WTC11 (cell line): ENCODE measurements around the gene FHIT.

Experiments used
- ARID4B ChIP-seq: sonication (generic); formaldehyde crosslinking; IDR thresholded peaks from 2 replicates; pipeline ENCODE4 v1.8.0; 2023; ENCODE audit warnings: missing genetic modification reagents, mild to moderate bottlenecking, borderline replicate concordance
- ATF3 ChIP-seq: sonication (generic); formaldehyde crosslinking; conservative IDR thresholded peaks from 2 replicates; pipeline ENCODE4 v1.8.1; 2022; ENCODE audit warnings: mild to moderate bottlenecking, missing genetic modification reagents
- ETV6 ChIP-seq: sonication (generic); formaldehyde crosslinking; IDR thresholded peaks from 2 replicates; pipeline ENCODE4 v1.8.1; 2022; ENCODE audit warnings: mild to moderate bottlenecking, missing genetic modification reagents
- FOXP1 ChIP-seq: sonication (generic); formaldehyde crosslinking; IDR thresholded peaks from 2 replicates; pipeline ENCODE4 v1.8.0; 2022; ENCODE audit warnings: missing genetic modification reagents, mild to moderate bottlenecking, moderate library complexity, borderline replicate concordance
- JUN ChIP-seq: sonication (generic); formaldehyde crosslinking; IDR thresholded peaks from 2 replicates; pipeline ENCODE4 v1.8.0; 2023; ENCODE audit warnings: mild to moderate bottlenecking, missing genetic modification reagents
- NR2C2 ChIP-seq: sonication (generic); formaldehyde crosslinking; IDR thresholded peaks from 2 replicates; pipeline ENCODE4 v1.8.0; 2022; ENCODE audit warnings: mild to moderate bottlenecking, missing genetic modification reagents
- NR3C1 ChIP-seq: sonication (generic); formaldehyde crosslinking; conservative IDR thresholded peaks from 2 replicates; pipeline ENCODE4 v1.8.1; 2023; ENCODE audit warnings: low read depth, mild to moderate bottlenecking, missing genetic modification reagents
- TF ChIP-seq, protein P1 (sequence below): sonication (generic); formaldehyde crosslinking; IDR thresholded peaks from 2 replicates; pipeline ENCODE4 v1.8.0; 2023; ENCODE audit warnings: missing genetic modification reagents
- TF ChIP-seq, protein P2 (sequence below): sonication (generic); formaldehyde crosslinking; IDR thresholded peaks from 2 replicates; pipeline ENCODE4 v1.8.0; 2022; ENCODE audit warnings: mild to moderate bottlenecking, missing genetic modification reagents
- TF ChIP-seq, protein P3 (sequence below): fragments of 200-600 bp; IDR thresholded peaks from 2 replicates; pipeline ENCODE4 v1.8.0; 2022; ENCODE audit warnings: antibody characterized with exemption
- TF ChIP-seq, protein P4 (sequence below): sonication (generic); formaldehyde crosslinking; IDR thresholded peaks from 2 replicates; pipeline ENCODE4 v1.8.1; 2023; ENCODE audit warnings: mild to moderate bottlenecking, moderate library complexity, missing genetic modification reagents

- TF ChIP-seq, protein P1, sequence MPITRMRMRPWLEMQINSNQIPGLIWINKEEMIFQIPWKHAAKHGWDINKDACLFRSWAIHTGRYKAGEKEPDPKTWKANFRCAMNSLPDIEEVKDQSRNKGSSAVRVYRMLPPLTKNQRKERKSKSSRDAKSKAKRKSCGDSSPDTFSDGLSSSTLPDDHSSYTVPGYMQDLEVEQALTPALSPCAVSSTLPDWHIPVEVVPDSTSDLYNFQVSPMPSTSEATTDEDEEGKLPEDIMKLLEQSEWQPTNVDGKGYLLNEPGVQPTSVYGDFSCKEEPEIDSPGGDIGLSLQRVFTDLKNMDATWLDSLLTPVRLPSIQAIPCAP (CRISPR knock-in tag), result no peak
- TF ChIP-seq, protein P2, sequence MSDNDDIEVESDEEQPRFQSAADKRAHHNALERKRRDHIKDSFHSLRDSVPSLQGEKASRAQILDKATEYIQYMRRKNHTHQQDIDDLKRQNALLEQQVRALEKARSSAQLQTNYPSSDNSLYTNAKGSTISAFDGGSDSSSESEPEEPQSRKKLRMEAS (CRISPR knock-in tag), result no peak
- TF ChIP-seq ATF3 (CRISPR knock-in tag), result no peak
- no peak for TF ChIP-seq FOXP1 (CRISPR knock-in tag)
- no peak for TF ChIP-seq NR3C1
- no peak for TF ChIP-seq ETV6 (CRISPR knock-in tag)
- TF ChIP-seq, protein P3, sequence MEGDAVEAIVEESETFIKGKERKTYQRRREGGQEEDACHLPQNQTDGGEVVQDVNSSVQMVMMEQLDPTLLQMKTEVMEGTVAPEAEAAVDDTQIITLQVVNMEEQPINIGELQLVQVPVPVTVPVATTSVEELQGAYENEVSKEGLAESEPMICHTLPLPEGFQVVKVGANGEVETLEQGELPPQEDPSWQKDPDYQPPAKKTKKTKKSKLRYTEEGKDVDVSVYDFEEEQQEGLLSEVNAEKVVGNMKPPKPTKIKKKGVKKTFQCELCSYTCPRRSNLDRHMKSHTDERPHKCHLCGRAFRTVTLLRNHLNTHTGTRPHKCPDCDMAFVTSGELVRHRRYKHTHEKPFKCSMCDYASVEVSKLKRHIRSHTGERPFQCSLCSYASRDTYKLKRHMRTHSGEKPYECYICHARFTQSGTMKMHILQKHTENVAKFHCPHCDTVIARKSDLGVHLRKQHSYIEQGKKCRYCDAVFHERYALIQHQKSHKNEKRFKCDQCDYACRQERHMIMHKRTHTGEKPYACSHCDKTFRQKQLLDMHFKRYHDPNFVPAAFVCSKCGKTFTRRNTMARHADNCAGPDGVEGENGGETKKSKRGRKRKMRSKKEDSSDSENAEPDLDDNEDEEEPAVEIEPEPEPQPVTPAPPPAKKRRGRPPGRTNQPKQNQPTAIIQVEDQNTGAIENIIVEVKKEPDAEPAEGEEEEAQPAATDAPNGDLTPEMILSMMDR, result no peak
- no peak for TF ChIP-seq JUN
- TF ChIP-seq ARID4B (CRISPR knock-in tag), result no peak
- TF ChIP-seq, protein P4, sequence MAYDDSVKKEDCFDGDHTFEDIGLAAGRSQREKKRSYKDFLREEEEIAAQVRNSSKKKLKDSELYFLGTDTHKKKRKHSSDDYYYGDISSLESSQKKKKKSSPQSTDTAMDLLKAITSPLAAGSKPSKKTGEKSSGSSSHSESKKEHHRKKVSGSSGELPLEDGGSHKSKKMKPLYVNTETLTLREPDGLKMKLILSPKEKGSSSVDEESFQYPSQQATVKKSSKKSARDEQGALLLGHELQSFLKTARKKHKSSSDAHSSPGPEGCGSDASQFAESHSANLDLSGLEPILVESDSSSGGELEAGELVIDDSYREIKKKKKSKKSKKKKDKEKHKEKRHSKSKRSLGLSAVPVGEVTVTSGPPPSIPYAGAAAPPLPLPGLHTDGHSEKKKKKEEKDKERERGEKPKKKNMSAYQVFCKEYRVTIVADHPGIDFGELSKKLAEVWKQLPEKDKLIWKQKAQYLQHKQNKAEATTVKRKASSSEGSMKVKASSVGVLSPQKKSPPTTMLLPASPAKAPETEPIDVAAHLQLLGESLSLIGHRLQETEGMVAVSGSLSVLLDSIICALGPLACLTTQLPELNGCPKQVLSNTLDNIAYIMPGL (CRISPR knock-in tag), result no peak
- no peak for TF ChIP-seq NR2C2 (CRISPR knock-in tag)
Measured at GRCh38 chr3:60219501-60219900, 1031.8 kb downstream of the FHIT start.
